ENCODE data around the gene NHLRC4. TPM values are rescaled to one million over a fixed set of nuclear protein-coding genes. Genes with fewer than 3 reads are reported as not detected.

Gene NHLRC4
- total and polyA plus RNA-seq, 2 donors (not counting 1 experiment from before 2014, with no cell fraction given): 0.66 to 3.3 TPM

DNA sequence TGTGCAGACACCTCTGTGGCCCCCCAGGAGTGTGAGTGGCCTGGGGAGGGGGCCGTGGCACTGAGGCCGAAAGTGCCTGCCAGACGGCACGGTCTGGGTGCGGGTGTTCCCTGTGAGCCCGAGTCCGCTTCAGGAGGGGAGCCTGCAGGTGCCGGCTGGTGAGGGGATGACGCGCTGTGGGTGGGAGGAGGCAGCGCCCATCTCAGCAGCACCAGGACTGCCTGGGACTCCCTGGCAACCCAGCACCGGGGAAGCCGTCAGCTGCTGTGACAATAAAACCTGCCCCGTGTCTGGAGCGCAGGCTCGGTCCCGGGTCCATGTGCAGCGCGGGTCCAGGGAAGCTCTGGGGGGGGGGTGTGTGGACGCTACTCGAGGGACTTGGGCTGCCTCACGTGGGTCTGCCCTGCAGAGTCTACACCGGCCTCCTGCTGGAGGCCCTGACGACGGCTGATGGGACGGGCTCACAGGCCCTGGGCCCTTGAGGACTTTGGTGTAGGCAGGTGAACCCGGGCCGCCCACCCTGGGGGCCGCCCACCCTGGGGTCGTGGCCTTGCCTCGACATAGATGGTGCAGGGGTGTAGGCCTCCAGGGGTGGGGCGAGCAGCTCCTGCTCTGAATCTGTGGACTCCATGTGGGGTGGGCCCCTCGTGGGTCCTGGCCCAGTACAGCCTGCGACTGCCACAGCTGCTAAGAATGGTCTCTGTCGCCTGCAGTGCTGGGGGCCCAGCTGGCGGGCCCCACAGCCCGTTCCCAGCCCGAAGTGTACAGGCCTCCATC lies 17.2 kb downstream of the NHLRC4 start:
- Histone ChIP-seq H3K27me3 (ENCODE audit: control insufficient read depth, insufficient read depth, low read length) (no peaks in the 10 kb centered on the region), H3K36me3 (ENCODE audit: control insufficient read depth, insufficient read depth, low read length) (peaks cover 4% of the 10 kb centered on the region), H3K4me2 (ENCODE audit: extremely low read depth, insufficient read depth, low read length) (no peak overlapping the region), H3K9me3 (ENCODE audit: control insufficient read depth, insufficient read depth, low read depth, low read length) (no peaks in the 10 kb centered on the region), H2AFZ (ENCODE audit: low read length) (no peak overlapping the region), H3K9ac (ENCODE audit: insufficient read depth, low read length) (no peak overlapping the region), H3K79me2 (ENCODE audit: control insufficient read depth, insufficient read depth, low read length) (peaks cover 4% of the 10 kb centered on the region), H3K4me3 (replicated peaks in 1 of 4; ENCODE audit: control extremely low read depth in 1 of 4, insufficient read depth in 1 of 4, low read depth in 3 of 4, low read length in 4 of 4) (no peak overlapping the region), H3K4me1 (ENCODE audit: control insufficient read depth, extremely low read depth, insufficient read depth, low read length) (peaks cover 11% of the 10 kb centered on the region), H3K27ac (ENCODE audit: insufficient read depth, low read length) (no peak overlapping the region), H4K20me1 (ENCODE audit: control insufficient read depth, extremely low read depth, insufficient read depth, low read length) (no peaks in the 10 kb centered on the region)
- DNase-seq (ENCODE audit: low read depth in 2 of 2): no peak
- TF ChIP-seq, protein P1, sequence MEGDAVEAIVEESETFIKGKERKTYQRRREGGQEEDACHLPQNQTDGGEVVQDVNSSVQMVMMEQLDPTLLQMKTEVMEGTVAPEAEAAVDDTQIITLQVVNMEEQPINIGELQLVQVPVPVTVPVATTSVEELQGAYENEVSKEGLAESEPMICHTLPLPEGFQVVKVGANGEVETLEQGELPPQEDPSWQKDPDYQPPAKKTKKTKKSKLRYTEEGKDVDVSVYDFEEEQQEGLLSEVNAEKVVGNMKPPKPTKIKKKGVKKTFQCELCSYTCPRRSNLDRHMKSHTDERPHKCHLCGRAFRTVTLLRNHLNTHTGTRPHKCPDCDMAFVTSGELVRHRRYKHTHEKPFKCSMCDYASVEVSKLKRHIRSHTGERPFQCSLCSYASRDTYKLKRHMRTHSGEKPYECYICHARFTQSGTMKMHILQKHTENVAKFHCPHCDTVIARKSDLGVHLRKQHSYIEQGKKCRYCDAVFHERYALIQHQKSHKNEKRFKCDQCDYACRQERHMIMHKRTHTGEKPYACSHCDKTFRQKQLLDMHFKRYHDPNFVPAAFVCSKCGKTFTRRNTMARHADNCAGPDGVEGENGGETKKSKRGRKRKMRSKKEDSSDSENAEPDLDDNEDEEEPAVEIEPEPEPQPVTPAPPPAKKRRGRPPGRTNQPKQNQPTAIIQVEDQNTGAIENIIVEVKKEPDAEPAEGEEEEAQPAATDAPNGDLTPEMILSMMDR (conservative IDR thresholded peaks at IDR 0.05 in 1 of 2, IDR thresholded peaks at IDR 0.05 in 1 of 2; ENCODE audit: low read depth in 1 of 2, low read length in 2 of 2): no peak
- no peak for TF ChIP-seq EZH2 (IDR thresholded peaks at IDR 0.05; ENCODE audit: low read length, missing control alignments)

DNA sequence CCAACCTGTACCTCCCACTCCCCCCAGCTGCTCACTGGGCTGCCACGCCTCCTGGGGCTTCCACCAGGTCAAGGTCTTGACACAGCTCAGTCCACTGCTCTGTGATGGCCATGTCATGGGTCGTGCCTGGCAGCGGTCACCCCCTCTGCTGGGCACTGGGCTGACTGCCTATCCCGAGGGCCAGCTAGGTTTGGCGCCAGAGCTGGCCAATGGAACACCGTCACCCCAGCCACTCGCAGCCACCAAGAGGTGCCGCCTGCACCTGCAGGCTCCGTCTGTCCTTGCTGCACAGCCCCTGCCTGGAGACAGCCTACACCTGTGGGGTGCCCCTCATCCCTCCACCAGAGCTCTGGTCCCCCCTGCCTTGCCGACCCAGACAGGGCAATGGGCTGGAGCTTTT lies 18.5 kb downstream of the NHLRC4 start:
- H2AFZ ChIP-seq (ENCODE audit: low read length): no peak overlapping the region
- H3K4me1 ChIP-seq (ENCODE audit: control insufficient read depth, extremely low read depth, insufficient read depth, low read length): peaks cover 11% of the 10 kb centered on the region
- DNase-seq (ENCODE audit: low read depth in 2 of 2): no peak
- no peaks in the 10 kb centered on the region for H4K20me1 ChIP-seq (ENCODE audit: control insufficient read depth, extremely low read depth, insufficient read depth, low read length)
- H3K36me3 ChIP-seq (ENCODE audit: control insufficient read depth, insufficient read depth, low read length): peaks cover 4% of the 10 kb centered on the region
- no peak overlapping the region for H3K4me3 ChIP-seq (replicated peaks in 1 of 4; ENCODE audit: control extremely low read depth in 1 of 4, insufficient read depth in 1 of 4, low read depth in 3 of 4, low read length in 4 of 4)
- no peaks in the 10 kb centered on the region for H3K27me3 ChIP-seq (ENCODE audit: control insufficient read depth, insufficient read depth, low read length)
- H3K9me3 ChIP-seq (ENCODE audit: control insufficient read depth, insufficient read depth, low read depth, low read length): no peaks in the 10 kb centered on the region
- no peak overlapping the region for H3K27ac ChIP-seq (ENCODE audit: insufficient read depth, low read length)
- TF ChIP-seq EZH2 (IDR thresholded peaks at IDR 0.05; ENCODE audit: low read length, missing control alignments): no peak
- TF ChIP-seq, protein P1 (conservative IDR thresholded peaks at IDR 0.05 in 1 of 2, IDR thresholded peaks at IDR 0.05 in 1 of 2; ENCODE audit: low read depth in 1 of 2, low read length in 2 of 2): no peak
- H3K79me2 ChIP-seq (ENCODE audit: control insufficient read depth, insufficient read depth, low read length): peaks cover 4% of the 10 kb centered on the region
- no peak overlapping the region for H3K9ac ChIP-seq (ENCODE audit: insufficient read depth, low read length)
- H3K4me2 ChIP-seq (ENCODE audit: extremely low read depth, insufficient read depth, low read length): no peak overlapping the region

DNA sequence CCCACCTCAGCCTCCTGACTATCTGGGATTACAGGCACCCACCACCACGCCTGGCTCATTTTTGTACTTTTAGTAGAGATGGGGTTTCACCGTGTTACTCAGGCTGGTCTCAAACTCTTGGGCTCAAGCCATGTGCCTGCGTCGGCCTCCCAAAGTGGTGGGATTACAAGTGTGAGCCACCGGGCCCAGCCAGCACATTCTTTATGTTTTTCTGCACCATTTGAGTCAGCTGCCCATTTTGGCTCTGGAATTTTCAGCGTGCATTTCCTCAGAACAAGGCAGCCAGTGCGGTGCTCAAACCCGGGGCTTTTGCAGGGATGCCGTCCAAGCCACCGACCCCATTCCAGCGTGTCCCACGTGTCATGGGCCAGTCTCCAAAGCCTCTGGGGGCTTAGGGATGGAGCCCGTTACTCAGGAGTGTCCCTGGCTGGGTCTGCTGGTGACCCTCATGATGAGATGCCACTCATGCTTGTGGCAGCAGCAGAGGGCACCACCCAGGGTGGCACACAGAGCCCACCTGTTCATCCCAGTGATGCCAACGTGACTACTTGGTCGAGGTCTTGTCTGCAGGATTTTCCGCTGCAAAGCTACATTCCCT lies 19.3 kb downstream of the NHLRC4 start:
- Histone ChIP-seq H3K79me2 (ENCODE audit: control insufficient read depth, insufficient read depth, low read length) (peaks cover 12% of the 10 kb centered on the region), H3K27me3 (ENCODE audit: control insufficient read depth, insufficient read depth, low read length) (no peaks in the 10 kb centered on the region), H3K4me3 (replicated peaks in 1 of 4; ENCODE audit: control extremely low read depth in 1 of 4, insufficient read depth in 1 of 4, low read depth in 3 of 4, low read length in 4 of 4) (no peak overlapping the region), H3K4me1 (ENCODE audit: control insufficient read depth, extremely low read depth, insufficient read depth, low read length) (peaks cover 15% of the 10 kb centered on the region), H3K9me3 (ENCODE audit: control insufficient read depth, insufficient read depth, low read depth, low read length) (no peaks in the 10 kb centered on the region), H3K27ac (ENCODE audit: insufficient read depth, low read length) (no peak overlapping the region), H3K9ac (ENCODE audit: insufficient read depth, low read length) (no peak overlapping the region), H3K36me3 (ENCODE audit: control insufficient read depth, insufficient read depth, low read length) (peaks cover 4% of the 10 kb centered on the region), H2AFZ (ENCODE audit: low read length) (no peak overlapping the region), H3K4me2 (ENCODE audit: extremely low read depth, insufficient read depth, low read length) (no peak overlapping the region), H4K20me1 (ENCODE audit: control insufficient read depth, extremely low read depth, insufficient read depth, low read length) (no peaks in the 10 kb centered on the region)
- DNase-seq (ENCODE audit: low read depth in 2 of 2): peak; percentile 19 to 62
- no peak for TF ChIP-seq EZH2 (IDR thresholded peaks at IDR 0.05; ENCODE audit: low read length, missing control alignments)
- TF ChIP-seq, protein P1 (conservative IDR thresholded peaks at IDR 0.05 in 1 of 2, IDR thresholded peaks at IDR 0.05 in 1 of 2; ENCODE audit: low read depth in 1 of 2, low read length in 2 of 2): no peak
